Ovary (tissue), 9 donors: ENCODE data around the gene DEF6. TPM values are rescaled to one million over a fixed set of nuclear protein-coding genes. Genes with fewer than 3 reads are reported as not detected.

ENCODE experiments used
- DNase-seq, 5 donors: peaks; one replicate each; pipeline ENCODE4 v3.0.0-alpha.2; 2019 to 2020
- H3K27ac ChIP-seq, 2 donors: fragments of 200-600 bp; one replicate each; pipeline versions ENCODE4 v1.5.1 to v1.8.0; 2019 to 2022
- H3K27me3 ChIP-seq: fragments of 200-600 bp; one replicate; pipeline ENCODE4 v1.8.0; 2022
- H3K36me3 ChIP-seq: fragments of 200-600 bp; sonication (generic); one replicate; pipeline ENCODE4 v1.5.1; 2019
- H3K4me1 ChIP-seq: one replicate; pipeline ENCODE4 v1.8.1; 2013; ENCODE audit warnings: mild to moderate bottlenecking, moderate library complexity; ENCODE audit not compliant: insufficient read depth
- H3K4me3 ChIP-seq: fragments of 200-600 bp; sonication (generic); one replicate; pipeline ENCODE4 v1.5.1; 2017
- H3K9me3 ChIP-seq, 2 donors: fragments of 200-600 bp in 1 of 2; sonication (generic) in 1 of 2; one replicate each; pipeline versions ENCODE4 v1.5.1 to v1.8.1; 2013 to 2019; ENCODE audit warnings: mild to moderate bottlenecking in 1 of 2, moderate library complexity in 1 of 2
- CTCF ChIP-seq, 3 donors: fragments of 450-650 bp in 2 of 3; fragments of 200-600 bp in 1 of 3; IDR thresholded peaks; one replicate each; pipeline versions ENCODE4 v1.5.1 to v1.8.0; 2016 to 2022; ENCODE audit warnings: antibody characterized with exemption in 3 of 3, mild to moderate bottlenecking in 1 of 3
- EP300 ChIP-seq: sonication (generic); formaldehyde crosslinking; IDR thresholded peaks from one replicate; pipeline ENCODE4 v1.6.1; 2017; ENCODE audit warnings: antibody characterized with exemption
- POLR2A ChIP-seq: fragments of 450-650 bp; IDR thresholded peaks from one replicate; pipeline ENCODE4 v1.6.1; 2017; ENCODE audit warnings: antibody characterized with exemption, mild to moderate bottlenecking, moderate library complexity
- WGBS, 3 donors: extraction: QIAGEN DNeasy Blood & Tissue Kit in 1 of 3; methylation state at CpG; one replicate each; pipeline versions ENCODE4 v1.1.5 to v1.1.7; 2013 to 2017; 5-methylcytosine and 5-hydroxymethylcytosine counted together
- intact Hi-C, 4 donors: fragments of 100-400 bp; cut with DNase I; formaldehyde crosslinking; loops; one replicate each; pipeline versions ENCODE4 v1.11.0 to v1.15.1; 2022 to 2023
- polyA plus RNA-seq, 2 donors: library from polyadenylated mRNA; stranded (reverse); fragments of 200-250 nt in 1 of 2; fragments of 350-450 nt in 1 of 2; fragmentation: Illumina TruSeq in 1 of 2; extraction: RNeasy Lipid Tissue Mini Kit (QIAGEN cat#74804) in 1 of 2; gene quantifications; one replicate each; pipeline ENCODE4 v1.2.3, GENCODE V29; 2013 to 2014
- total RNA-seq, 7 donors: library from RNA; depleted of rRNA in 2 of 7; stranded (reverse); fragments of >200 nt in 2 of 7; fragmentation: NEBNext Ultra II Directional in 3 of 7; extraction: Animal tissue kit (Norgen Biotek cat#: 25700) in 3 of 7; gene quantifications; one replicate each; pipeline versions ENCODE4 v1.1.0 to v1.2.4, GENCODE V29; 2016 to 2023
- donor health status: DM: no; HTN: no; CAD: no; lungs with moderate emphysema.
- donor health status: DM: no; HTN: no; CAD: no.
- donor health status: Bipolar disorder and iron deficiency.
- donor health status: DM: yes; HTN: yes; CAD: no.
- donor health status: DM: no; HTN: no; CAD: no.
- donor health status: DM: yes; HTN: yes; CAD: no.

The DEF6 gene
- total and polyA plus RNA-seq, 9 donors: 1.5 to 6.6 (median 2.9) TPM

- no peak for DNase-seq
- WGBS, 3 donors: 93 to 96% (median 95%) methylated on average over 4 of the region's 4 CpGs
- Histone ChIP-seq H3K4me3 (no peak overlapping the region), H3K36me3 (no peaks in the 10 kb centered on the region), H3K4me1 (no peaks in the 10 kb centered on the region), H3K27me3 (no peaks in the 10 kb centered on the region), H3K27ac (no peak overlapping the region), H3K9me3 (no peaks in the 10 kb centered on the region)
- TF ChIP-seq POLR2A (no peak), EP300 (no peak), CTCF (IDR thresholded peaks at IDR 0.05) (no peak)
- intact Hi-C loops: no loop called here
Measured at GRCh38 chr6:35351422-35351821, 53.8 kb downstream of the DEF6 start.

GRCh38 chr6:35352735-35353134 is 55.1 kb downstream of the DEF6 start:
- Histone ChIP-seq H3K4me3 (no peak overlapping the region), H3K9me3 (no peaks in the 10 kb centered on the region), H3K36me3 (no peaks in the 10 kb centered on the region), H3K27me3 (no peaks in the 10 kb centered on the region), H3K27ac (no peak overlapping the region), H3K4me1 (peaks cover 4% of the 10 kb centered on the region)
- intact Hi-C loops: no loop called here
- TF ChIP-seq EP300 (no peak), POLR2A (no peak), CTCF (IDR thresholded peaks at IDR 0.05) (no peak)
- 95 to 100% (median 99%) methylated on average over 2 of the region's 2 CpGs for WGBS, 3 donors
- no peak for DNase-seq

- no peak for TF ChIP-seq POLR2A
- no peak for TF ChIP-seq EP300
- TF ChIP-seq CTCF (IDR thresholded peaks at IDR 0.05): no peak
- intact Hi-C loops: no loop called here
- no peaks in the 10 kb centered on the region for H3K27me3 ChIP-seq
- H3K9me3 ChIP-seq: no peaks in the 10 kb centered on the region
- H3K4me3 ChIP-seq: no peak overlapping the region
- H3K36me3 ChIP-seq: no peaks in the 10 kb centered on the region
- WGBS, 3 donors: 93 to 96% (median 94%) methylated on average over 13 of the region's 13 CpGs
- peaks cover 11% of the 10 kb centered on the region for H3K4me1 ChIP-seq
- peak in 3 of 5 donors; percentile 1 to 7 (median 5) for DNase-seq
- no peak overlapping the region for H3K27ac ChIP-seq
Measured at GRCh38 chr6:35354361-35355135, 56.9 kb downstream of the DEF6 start.

GRCh38 chr6:35356391-35356790 is 58.8 kb downstream of the DEF6 start:
- Histone ChIP-seq H3K4me3 (no peak overlapping the region), H3K27me3 (no peaks in the 10 kb centered on the region), H3K36me3 (no peaks in the 10 kb centered on the region), H3K4me1 (peaks cover 18% of the 10 kb centered on the region), H3K9me3 (no peaks in the 10 kb centered on the region), H3K27ac (no peak overlapping the region)
- intact Hi-C loops: no loop called here
- peak in 2 of 5 donors; percentile 1 to 7 for DNase-seq
- TF ChIP-seq CTCF (IDR thresholded peaks at IDR 0.05) (no peak), EP300 (no peak), POLR2A (no peak)
- WGBS, 3 donors: 95 to 96% (median 95%) methylated on average over 1 of the region's 1 CpG
